Thyroid gland (tissue), 4 donors: ENCODE results near the gene ARL4A. TPM values are rescaled to one million over a fixed set of nuclear protein-coding genes. Genes with fewer than 3 reads are reported as not detected.

Source experiments
- DNase-seq, 2 donors: peaks; one replicate each; pipeline ENCODE4 v3.0.0-alpha.2; 2019
- H3K27ac ChIP-seq, 3 donors: fragments of 200-600 bp; sonication (generic); 1 replicate in 2 of 3; 2 replicates in 1 of 3; pipeline ENCODE4 v1.5.1; 2016 to 2019; ENCODE audit warnings: mild to moderate bottlenecking in 1 of 3, moderate library complexity in 1 of 3
- H3K27me3 ChIP-seq: fragments of 200-600 bp; sonication (generic); one replicate; pipeline ENCODE4 v1.5.1; 2019
- H3K36me3 ChIP-seq, 2 donors: fragments of 200-600 bp; sonication (generic); one replicate each; pipeline ENCODE4 v1.5.1; 2016 to 2019
- H3K4me1 ChIP-seq, 2 donors: fragments of 200-600 bp; sonication (generic); one replicate each; pipeline ENCODE4 v1.5.1; 2017 to 2019
- H3K4me3 ChIP-seq, 3 donors: fragments of 200-600 bp; sonication (generic); replicated peaks in 1 of 3; 1 replicate in 2 of 3; 2 replicates in 1 of 3; pipeline ENCODE4 v1.5.1; 2016; ENCODE audit warnings: mild to moderate bottlenecking in 1 of 3
- H3K9me3 ChIP-seq: fragments of 200-600 bp; sonication (generic); one replicate; pipeline ENCODE4 v1.5.1; 2017
- CTCF ChIP-seq, 6 experiments: fragments of 200-600 bp in 3 of 6; fragments of 450-650 bp in 3 of 6; sonication (generic) in 3 of 6; IDR thresholded peaks; one replicate each; pipeline ENCODE4 v1.5.1; 2016 to 2019; ENCODE audit warnings: antibody characterized with exemption in 6 of 6, mild to moderate bottlenecking in 2 of 6, inconsistent platforms in 1 of 6, moderate library complexity in 1 of 6
- POLR2A ChIP-seq, 2 donors: fragments of 450-650 bp; IDR thresholded peaks; one replicate each; pipeline ENCODE4 v1.6.1; 2017; ENCODE audit warnings: antibody characterized with exemption in 2 of 2, mild to moderate bottlenecking in 2 of 2, moderate library complexity in 1 of 2
- WGBS, 2 donors: methylation state at CpG; one replicate each; pipeline ENCODE4 v1.1.5; 2017; 5-methylcytosine and 5-hydroxymethylcytosine counted together
- intact Hi-C: fragments of 100-400 bp; cut with DNase I; formaldehyde crosslinking; loops from one replicate; pipeline ENCODE4 v1.15.1; 2023
- total RNA-seq, 4 donors: library from RNA; depleted of rRNA; stranded (reverse); fragments of >200 nt; gene quantifications; one replicate each; pipeline ENCODE4 v1.2.3, GENCODE V29; 2016

The ARL4A gene
- total RNA-seq, 4 donors from 2014 or later: 30.6 to 87.6 (median 43.4) TPM

GRCh38 chr7:12703881-12704280 lies 16.4 kb downstream of the ARL4A start:
- Histone ChIP-seq H3K27ac (no peak overlapping the region), H3K27me3 (no peaks in the 10 kb centered on the region), H3K4me3 (no peak overlapping the region), H3K9me3 (peaks cover 3% of the 10 kb centered on the region), H3K4me1 (peaks cover 0 to 6% of the 10 kb centered on the region in 2 donors), H3K36me3 (no peaks in the 10 kb centered on the region)
- TF ChIP-seq CTCF (IDR thresholded peaks at IDR 0.05) (no peak), POLR2A (IDR thresholded peaks at IDR 0.05) (no peak)
- 64 to 83% methylated on average over 2 of the region's 2 CpGs for WGBS, 2 donors
- intact Hi-C loops: no loop called here
- DNase-seq: no peak

- 86 to 88% methylated on average over 4 of the region's 4 CpGs for WGBS, 2 donors
- Histone ChIP-seq H3K9me3 (peaks cover 3% of the 10 kb centered on the region), H3K27me3 (no peaks in the 10 kb centered on the region), H3K4me1 (peaks cover 8 to 10% of the 10 kb centered on the region in 2 donors), H3K27ac (no peak overlapping the region), H3K36me3 (no peaks in the 10 kb centered on the region), H3K4me3 (no peak overlapping the region)
- no peak for DNase-seq
- TF ChIP-seq CTCF (IDR thresholded peaks at IDR 0.05): no peak
- no peak for TF ChIP-seq POLR2A (IDR thresholded peaks at IDR 0.05)
- intact Hi-C loops: no loop called here
These were observed 18.4 kb downstream of the ARL4A start for GRCh38 chr7:12705878-12706277.

- Histone ChIP-seq H3K9me3 (no peaks in the 10 kb centered on the region), H3K36me3 (no peaks in the 10 kb centered on the region), H3K27me3 (no peaks in the 10 kb centered on the region), H3K4me3 (no peak overlapping the region), H3K4me1 (peaks cover 8 to 10% of the 10 kb centered on the region in 2 donors), H3K27ac (no peak overlapping the region)
- intact Hi-C loops: no loop called here
- no peak for DNase-seq
- TF ChIP-seq CTCF (IDR thresholded peaks at IDR 0.05) (no peak), POLR2A (IDR thresholded peaks at IDR 0.05) (no peak)
These were observed 19.6 kb downstream of the ARL4A start for GRCh38 chr7:12706900-12707536.

GRCh38 chr7:12708314-12708713 lies 20.9 kb downstream of the ARL4A start:
- H3K4me3 ChIP-seq: no peak overlapping the region
- intact Hi-C loops: no loop called here

More at GRCh38 chr7:12708314-12708713, 20.9 kb downstream of the ARL4A start:
- Histone ChIP-seq H3K4me1 (peaks cover 8 to 10% of the 10 kb centered on the region in 2 donors), H3K9me3 (no peaks in the 10 kb centered on the region), H3K36me3 (no peaks in the 10 kb centered on the region), H3K27ac (no peak overlapping the region), H3K27me3 (no peaks in the 10 kb centered on the region)
- DNase-seq: no peak
- no peak for TF ChIP-seq POLR2A (IDR thresholded peaks at IDR 0.05)
- no peak for TF ChIP-seq CTCF (IDR thresholded peaks at IDR 0.05)
